AG09319 (cell line): ENCODE data around the gene C5orf15.
"Not testable (repeated sequence)": the region's sequence is repeated elsewhere in the genome, so short reads cannot be mapped to it uniquely, and the experiment has no call there.

Source experiments
- DNase-seq: peaks from one replicate; pipeline ENCODE4 v3.0.0-alpha.2; 2010; ENCODE audit warnings: low read depth; ENCODE audit errors: extremely low read depth
- CTCF ChIP-seq: IDR thresholded peaks from 2 replicates; pipeline ENCODE4 v1.5.1; 2011; ENCODE audit warnings: low read depth, mild to moderate bottlenecking, inconsistent platforms, low read length, moderate library complexity

Gene C5orf15

DNA sequence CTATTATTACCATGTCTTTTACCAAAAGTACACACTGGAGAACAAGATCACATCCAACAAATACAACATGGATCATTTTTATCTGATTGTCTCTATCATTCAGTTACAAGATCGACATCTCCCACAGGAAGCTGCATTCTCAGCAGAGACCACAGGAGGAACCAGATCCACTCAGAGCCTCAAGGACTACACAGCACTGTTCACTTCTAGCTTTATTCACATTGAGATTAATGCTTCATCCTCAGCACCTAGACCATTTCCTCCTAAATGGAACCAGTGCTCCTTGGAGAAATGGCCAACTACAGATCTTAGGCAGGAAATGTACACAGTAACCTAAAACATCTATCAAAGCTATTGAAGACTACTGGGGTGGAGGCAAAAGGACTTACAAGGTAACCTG lies 13.3 kb upstream of the C5orf15 start:
- no peak for DNase-seq
- no peak for TF ChIP-seq CTCF

- TF ChIP-seq CTCF, result no peak
- no peak for DNase-seq
Measured at GRCh38 chr5:133980652-133981051, 12.2 kb upstream of the C5orf15 start.

- TF ChIP-seq CTCF, result no peak
- no peak for DNase-seq
Measured at GRCh38 chr5:133978943-133979342, 10.5 kb upstream of the C5orf15 start.

DNA sequence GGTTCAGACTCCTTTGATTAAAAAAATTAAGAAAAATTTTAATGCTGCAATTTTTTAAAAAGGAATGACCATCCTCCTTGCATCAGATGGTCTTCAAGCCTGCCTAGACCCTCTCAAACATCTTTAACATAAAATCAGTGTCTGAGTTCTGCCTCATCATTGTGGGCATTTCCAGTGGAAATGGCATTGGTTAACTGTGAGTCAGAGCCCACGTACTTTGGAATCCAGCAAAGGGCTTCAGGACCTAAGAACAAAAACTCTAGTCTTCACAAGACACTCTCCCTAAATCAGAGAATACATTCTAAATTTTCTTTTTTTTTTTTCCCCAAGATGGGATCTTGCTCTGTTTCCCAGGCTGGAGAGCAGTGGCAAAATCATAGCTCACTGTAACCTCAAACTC lies 9.4 kb upstream of the C5orf15 start:
- no peak for DNase-seq
- TF ChIP-seq CTCF, result no peak

DNA sequence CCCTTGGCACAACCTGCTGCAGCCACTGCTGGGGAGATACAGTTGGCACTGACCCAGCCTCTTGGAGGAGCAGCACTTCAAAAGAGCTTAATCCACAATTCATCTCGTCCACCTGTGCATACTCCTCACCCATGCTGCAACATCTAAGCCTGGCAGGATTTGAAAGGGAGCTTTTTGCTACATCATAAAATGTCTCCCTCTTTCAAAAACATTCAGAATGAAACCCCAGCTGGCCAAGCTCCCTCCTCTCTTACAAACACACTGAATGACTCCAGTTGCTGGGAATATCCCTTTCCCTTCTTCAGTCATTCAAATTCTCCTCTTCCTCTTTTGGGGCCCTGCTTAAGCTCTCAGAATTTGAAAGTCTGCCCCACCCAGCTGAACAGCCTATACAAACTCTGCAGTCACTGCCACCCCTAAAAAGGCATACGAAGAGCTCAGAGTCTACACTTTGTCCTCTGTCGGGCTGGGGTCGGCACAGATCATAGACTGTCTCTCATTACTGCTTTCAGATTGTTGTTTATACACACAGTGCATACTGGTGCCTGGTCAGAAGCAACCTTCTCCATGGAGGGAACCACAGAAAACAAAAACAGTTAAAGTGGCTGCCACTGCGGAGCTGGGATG lies 8.8 kb upstream of the C5orf15 start:
- no peak for DNase-seq
- TF ChIP-seq CTCF, result no peak

DNA sequence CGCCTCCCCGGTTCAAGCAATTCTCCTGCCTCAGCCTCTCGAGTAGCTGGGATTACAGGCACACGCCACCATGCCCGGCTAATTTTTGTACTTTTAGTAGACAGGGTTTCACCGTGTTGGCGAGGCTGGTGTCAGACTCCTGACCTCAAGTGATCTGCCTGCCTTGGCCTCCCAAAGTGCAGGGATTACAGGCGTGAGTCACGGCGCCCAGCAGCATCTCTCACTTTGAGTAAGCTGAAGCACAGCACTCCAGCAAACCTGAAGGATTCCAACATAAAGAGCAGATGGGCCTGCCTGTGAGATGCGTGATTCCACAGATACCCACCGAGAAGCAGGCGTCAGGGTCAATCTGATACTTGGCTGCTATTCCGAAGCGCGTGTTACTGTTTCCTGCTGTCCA lies 7.1 kb upstream of the C5orf15 start:
- DNase-seq, result not testable (repeated sequence)

GRCh38 chr5:133974142-133974541 lies 5.7 kb upstream of the C5orf15 start:
- TF ChIP-seq CTCF, result no peak
- DNase-seq, result no peak

- DNase-seq, result no peak
- no peak for TF ChIP-seq CTCF
Measured at GRCh38 chr5:133970325-133970909, 2.0 kb upstream of the C5orf15 start.
